Tibial nerve (tissue), 4 donors: ENCODE measurements around the gene KCMF1. TPM values are rescaled to one million over a fixed set of nuclear protein-coding genes. Genes with fewer than 3 reads are reported as not detected.

ENCODE experiments used
- DNase-seq, 2 donors: peaks; one replicate each; pipeline ENCODE4 v3.0.0-alpha.2; 2019; ENCODE audit warnings: low spot score in 2 of 2
- H3K27ac ChIP-seq, 4 donors: fragments of 200-600 bp; sonication (generic) in 3 of 4; one replicate each; pipeline ENCODE4 v1.5.1; 2017 to 2019; ENCODE audit warnings: mild to moderate bottlenecking in 1 of 4
- H3K27me3 ChIP-seq, 2 donors: fragments of 200-600 bp; sonication (generic) in 1 of 2; one replicate each; pipeline versions ENCODE4 v1.5.1 to v1.6.0; 2017 to 2019
- H3K36me3 ChIP-seq, 3 donors: fragments of 200-600 bp; sonication (generic); one replicate each; pipeline ENCODE4 v1.5.1; 2018 to 2019
- H3K4me1 ChIP-seq, 4 donors: fragments of 200-600 bp; sonication (generic) in 3 of 4; one replicate each; pipeline ENCODE4 v1.5.1; 2017 to 2019
- H3K4me3 ChIP-seq, 4 donors: fragments of 200-600 bp; sonication (generic) in 3 of 4; one replicate each; pipeline ENCODE4 v1.5.1; 2017 to 2019; ENCODE audit warnings: mild to moderate bottlenecking in 1 of 4, moderate library complexity in 1 of 4
- H3K9me3 ChIP-seq, 4 donors: fragments of 200-600 bp; sonication (generic) in 3 of 4; one replicate each; pipeline ENCODE4 v1.5.1; 2017 to 2019
- EP300 ChIP-seq, 2 donors: sonication (generic); formaldehyde crosslinking; IDR thresholded peaks; one replicate each; pipeline ENCODE4 v1.6.1; 2017; ENCODE audit warnings: antibody characterized with exemption in 2 of 2, mild to moderate bottlenecking in 1 of 2
- POLR2A ChIP-seq, 2 donors: fragments of 450-650 bp; IDR thresholded peaks; one replicate each; pipeline ENCODE4 v1.6.1; 2017; ENCODE audit warnings: antibody characterized with exemption in 2 of 2, mild to moderate bottlenecking in 2 of 2, moderate library complexity in 2 of 2
- WGBS, 2 donors: methylation state at CpG; one replicate each; pipeline ENCODE4 v1.1.5; 2018; 5-methylcytosine and 5-hydroxymethylcytosine counted together
- total RNA-seq, 4 donors: library from RNA; depleted of rRNA; stranded (reverse); fragments of >200 nt; gene quantifications; one replicate each; pipeline ENCODE4 v1.1.0, GENCODE V29; 2016
- TF ChIP-seq, protein P1 (sequence below), 5 experiments: fragments of 200-600 bp in 3 of 5; fragments of 450-650 bp in 2 of 5; sonication (generic) in 3 of 5; IDR thresholded peaks; one replicate each; pipeline ENCODE4 v1.5.1; 2016 to 2019; ENCODE audit warnings: antibody characterized with exemption in 5 of 5, mild to moderate bottlenecking in 3 of 5, moderate library complexity in 2 of 5

KCMF1 gene
- total RNA-seq, 4 donors from 2014 or later = 22.9 to 35.1 (median 29.7) TPM

DNA sequence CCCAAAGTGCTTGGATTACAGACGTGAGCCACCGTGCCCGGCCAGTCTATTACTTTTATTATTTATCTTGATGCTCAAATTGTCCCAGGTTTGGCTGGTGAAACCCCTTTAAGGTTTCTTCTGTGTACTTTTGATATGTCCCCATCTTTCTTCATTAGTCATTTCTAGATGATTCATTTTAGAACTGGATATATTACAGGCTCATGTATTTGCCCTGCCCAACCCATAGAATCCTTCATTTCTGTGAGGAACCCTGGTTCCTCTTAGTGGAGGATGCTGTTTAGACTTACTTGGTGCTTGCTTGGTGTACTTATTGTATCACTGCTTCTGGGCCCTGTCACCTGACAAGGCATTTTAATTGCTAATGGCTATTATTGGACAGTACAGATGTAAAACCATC lies 40.1 kb downstream of the KCMF1 start:
- TF ChIP-seq, protein P1, sequence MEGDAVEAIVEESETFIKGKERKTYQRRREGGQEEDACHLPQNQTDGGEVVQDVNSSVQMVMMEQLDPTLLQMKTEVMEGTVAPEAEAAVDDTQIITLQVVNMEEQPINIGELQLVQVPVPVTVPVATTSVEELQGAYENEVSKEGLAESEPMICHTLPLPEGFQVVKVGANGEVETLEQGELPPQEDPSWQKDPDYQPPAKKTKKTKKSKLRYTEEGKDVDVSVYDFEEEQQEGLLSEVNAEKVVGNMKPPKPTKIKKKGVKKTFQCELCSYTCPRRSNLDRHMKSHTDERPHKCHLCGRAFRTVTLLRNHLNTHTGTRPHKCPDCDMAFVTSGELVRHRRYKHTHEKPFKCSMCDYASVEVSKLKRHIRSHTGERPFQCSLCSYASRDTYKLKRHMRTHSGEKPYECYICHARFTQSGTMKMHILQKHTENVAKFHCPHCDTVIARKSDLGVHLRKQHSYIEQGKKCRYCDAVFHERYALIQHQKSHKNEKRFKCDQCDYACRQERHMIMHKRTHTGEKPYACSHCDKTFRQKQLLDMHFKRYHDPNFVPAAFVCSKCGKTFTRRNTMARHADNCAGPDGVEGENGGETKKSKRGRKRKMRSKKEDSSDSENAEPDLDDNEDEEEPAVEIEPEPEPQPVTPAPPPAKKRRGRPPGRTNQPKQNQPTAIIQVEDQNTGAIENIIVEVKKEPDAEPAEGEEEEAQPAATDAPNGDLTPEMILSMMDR (IDR thresholded peaks at IDR 0.05) = no peak
- TF ChIP-seq POLR2A (IDR thresholded peaks at IDR 0.05) = no peak
- TF ChIP-seq EP300 (IDR thresholded peaks at IDR 0.05) = no peak
- Histone ChIP-seq H3K4me1 (peaks cover 0 to 61% (median 16%) of the 10 kb centered on the region in 4 donors), H3K9me3 (no peaks in the 10 kb centered on the region), H3K27ac (no peak overlapping the region), H3K27me3 (no peaks in the 10 kb centered on the region), H3K36me3 (peaks cover 0 to 18% (median 0%) of the 10 kb centered on the region in 3 donors), H3K4me3 (no peak overlapping the region)
- WGBS, 2 donors = 94 to 98% methylated on average over 3 of the region's 3 CpGs
- no peak for DNase-seq

DNA sequence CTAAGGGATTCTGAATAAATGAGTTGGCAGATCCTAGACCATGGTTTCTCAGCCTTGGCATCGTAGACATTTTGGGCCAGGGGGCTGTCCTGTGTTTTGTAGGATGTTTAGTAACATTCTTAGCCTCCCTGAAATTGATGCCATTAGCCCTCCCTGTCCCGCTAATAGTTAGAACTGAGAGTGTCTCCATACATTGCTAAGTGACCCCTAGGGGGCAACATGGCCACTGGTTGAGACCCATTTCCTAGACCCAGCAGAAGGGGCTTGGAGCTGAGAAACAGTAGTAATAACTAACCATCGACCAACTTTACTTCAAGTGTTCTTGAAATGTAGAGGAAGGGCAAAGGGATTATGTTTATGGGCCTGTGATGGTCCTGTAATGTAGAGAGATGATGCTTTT lies 40.8 kb downstream of the KCMF1 start:
- no peak for DNase-seq
- H3K27ac ChIP-seq = no peak overlapping the region
- H3K4me1 ChIP-seq = peaks cover 0 to 68% (median 20%) of the 10 kb centered on the region in 4 donors
- H3K27me3 ChIP-seq = no peaks in the 10 kb centered on the region
- TF ChIP-seq POLR2A (IDR thresholded peaks at IDR 0.05) = no peak
- no peak for TF ChIP-seq EP300 (IDR thresholded peaks at IDR 0.05)
- TF ChIP-seq, protein P1 (IDR thresholded peaks at IDR 0.05) = no peak
- H3K4me3 ChIP-seq = no peak overlapping the region
- no peaks in the 10 kb centered on the region for H3K9me3 ChIP-seq
- H3K36me3 ChIP-seq = peaks cover 0 to 18% (median 0%) of the 10 kb centered on the region in 3 donors
- WGBS, 2 donors = 85 to 87% methylated on average over 3 of the region's 3 CpGs

DNA sequence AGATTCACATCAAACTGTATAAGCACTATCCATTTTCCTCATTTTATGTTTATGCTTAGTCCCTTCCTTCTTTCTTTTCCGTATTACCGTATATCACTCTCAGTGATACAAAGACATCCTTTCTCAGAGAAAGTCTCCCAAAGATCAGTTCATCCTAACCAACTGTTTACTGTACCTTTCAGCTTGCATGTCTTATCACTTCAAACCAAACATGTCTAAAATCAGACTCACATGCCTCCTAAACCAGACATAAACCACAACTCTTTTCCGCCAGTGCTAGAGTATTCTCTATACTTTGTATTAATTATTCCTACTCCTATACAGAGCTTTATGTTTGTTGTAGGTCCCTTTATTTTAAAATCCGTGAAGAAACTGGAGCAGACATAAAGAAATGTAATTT lies 41.5 kb downstream of the KCMF1 start:
- H3K27me3 ChIP-seq = no peaks in the 10 kb centered on the region
- DNase-seq = no peak

DNA sequence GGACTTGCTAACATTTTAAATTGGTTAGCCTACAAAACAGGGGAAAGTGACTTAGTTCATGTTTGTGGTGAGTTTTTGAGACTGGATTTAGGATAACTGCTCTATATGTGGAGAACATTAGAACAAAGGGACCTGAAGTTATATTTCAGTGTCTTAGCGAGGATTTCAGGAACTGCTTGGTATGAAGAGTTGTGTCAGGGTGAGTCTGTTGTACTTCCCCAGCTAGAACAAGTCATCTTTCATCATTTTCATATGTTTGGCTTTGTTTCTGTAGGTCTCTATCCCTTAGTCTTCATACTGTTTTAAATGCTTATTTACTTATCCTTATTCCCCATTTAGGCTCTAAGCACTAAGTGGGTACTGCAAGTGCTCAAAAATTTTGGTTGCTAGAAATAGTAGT lies 41.9 kb downstream of the KCMF1 start:
- peaks cover 0 to 10% (median 0%) of the 10 kb centered on the region in 3 donors for H3K36me3 ChIP-seq
- no peaks in the 10 kb centered on the region for H3K27me3 ChIP-seq
- 82 to 83% methylated on average over 1 of the region's 1 CpG for WGBS, 2 donors
- no peak for DNase-seq
- peaks cover 0 to 77% (median 24%) of the 10 kb centered on the region in 4 donors for H3K4me1 ChIP-seq
- no peaks in the 10 kb centered on the region for H3K9me3 ChIP-seq
- TF ChIP-seq EP300 (IDR thresholded peaks at IDR 0.05) (no peak), POLR2A (IDR thresholded peaks at IDR 0.05) (no peak)
- TF ChIP-seq, protein P1 (IDR thresholded peaks at IDR 0.05) = no peak
- H3K27ac ChIP-seq = no peak overlapping the region
- H3K4me3 ChIP-seq = no peak overlapping the region

More for the DNA sequence above, 41.5 kb downstream of the KCMF1 start:
- Histone ChIP-seq H3K4me1 (peaks cover 0 to 73% (median 22%) of the 10 kb centered on the region in 4 donors), H3K4me3 (no peak overlapping the region), H3K36me3 (peaks cover 0 to 14% (median 0%) of the 10 kb centered on the region in 3 donors), H3K27ac (no peak overlapping the region), H3K9me3 (no peaks in the 10 kb centered on the region)
- 79 to 81% methylated on average over 4 of the region's 4 CpGs for WGBS, 2 donors
- TF ChIP-seq EP300 (IDR thresholded peaks at IDR 0.05) = no peak
- no peak for TF ChIP-seq POLR2A (IDR thresholded peaks at IDR 0.05)
- TF ChIP-seq, protein P1 (IDR thresholded peaks at IDR 0.05) = no peak

DNA sequence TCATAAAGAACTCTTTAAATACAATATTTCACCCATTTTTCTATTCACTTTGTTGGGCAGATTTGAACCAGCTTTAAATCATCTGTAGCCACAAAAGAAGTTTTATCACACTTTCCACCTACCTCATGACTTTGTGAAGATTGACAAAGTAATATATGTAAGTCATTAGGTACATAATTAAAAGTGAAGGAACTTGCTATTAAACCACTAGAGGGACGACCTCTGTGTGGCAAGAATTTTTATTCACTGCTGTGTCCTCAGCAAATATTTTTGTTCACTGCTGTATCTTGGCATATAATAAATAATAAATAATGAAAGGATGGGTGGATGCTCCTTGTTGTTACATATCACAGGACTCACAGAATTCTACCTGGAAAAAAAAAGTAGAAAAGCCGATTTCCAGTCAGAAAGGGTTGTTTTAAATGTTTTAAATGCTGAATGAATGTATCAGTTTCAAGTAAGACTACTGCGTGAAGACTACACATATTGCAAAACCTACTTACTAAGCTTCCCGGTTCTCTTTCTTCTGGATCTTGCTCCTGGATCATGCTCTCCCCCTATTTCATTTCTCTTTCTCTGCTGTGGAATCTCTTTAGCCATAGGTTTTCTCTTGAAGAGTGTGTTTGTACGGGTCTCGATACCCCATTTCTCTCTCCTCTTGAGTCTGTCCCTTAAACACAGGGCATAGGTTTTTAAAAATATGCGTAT lies 44.8 kb downstream of the KCMF1 start:
- Histone ChIP-seq H3K27ac (peak overlapping the region in 3 of 4 donors; percentile 16 to 74 (median 67)), H3K4me1 (peaks cover 0 to 92% (median 32%) of the 10 kb centered on the region in 4 donors), H3K36me3 (no peaks in the 10 kb centered on the region), H3K4me3 (no peak overlapping the region), H3K9me3 (no peaks in the 10 kb centered on the region), H3K27me3 (no peaks in the 10 kb centered on the region)
- TF ChIP-seq, protein P1 (IDR thresholded peaks at IDR 0.05) = peak in 1 of 5 experiments; percentile 13
- no peak for TF ChIP-seq EP300 (IDR thresholded peaks at IDR 0.05)
- 34 to 38% methylated on average over 7 of the region's 7 CpGs for WGBS, 2 donors
- no peak for DNase-seq
